Measurements from ENCODE around the gene PLCB4.

DNA sequence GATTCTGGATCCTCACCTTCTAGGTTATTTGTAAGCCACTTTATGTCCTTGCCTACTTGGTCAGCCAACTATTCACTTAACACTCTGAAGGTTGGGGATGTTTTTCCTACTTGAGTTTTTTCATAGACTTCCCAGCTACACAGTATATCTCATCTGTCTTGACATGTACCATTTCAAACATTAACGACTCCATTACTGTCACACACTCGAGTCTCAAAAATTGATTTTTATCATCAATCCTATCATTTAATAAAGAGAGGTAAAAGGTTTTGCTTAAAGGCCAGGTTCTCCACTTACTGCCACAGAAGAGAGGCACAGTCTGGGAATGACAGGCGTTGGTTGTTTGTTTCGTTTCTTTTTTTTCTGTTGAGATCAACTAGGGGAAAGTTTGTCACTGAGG, 407.3 kb downstream of the PLCB4 start:
- TF ChIP-seq, protein P1, sequence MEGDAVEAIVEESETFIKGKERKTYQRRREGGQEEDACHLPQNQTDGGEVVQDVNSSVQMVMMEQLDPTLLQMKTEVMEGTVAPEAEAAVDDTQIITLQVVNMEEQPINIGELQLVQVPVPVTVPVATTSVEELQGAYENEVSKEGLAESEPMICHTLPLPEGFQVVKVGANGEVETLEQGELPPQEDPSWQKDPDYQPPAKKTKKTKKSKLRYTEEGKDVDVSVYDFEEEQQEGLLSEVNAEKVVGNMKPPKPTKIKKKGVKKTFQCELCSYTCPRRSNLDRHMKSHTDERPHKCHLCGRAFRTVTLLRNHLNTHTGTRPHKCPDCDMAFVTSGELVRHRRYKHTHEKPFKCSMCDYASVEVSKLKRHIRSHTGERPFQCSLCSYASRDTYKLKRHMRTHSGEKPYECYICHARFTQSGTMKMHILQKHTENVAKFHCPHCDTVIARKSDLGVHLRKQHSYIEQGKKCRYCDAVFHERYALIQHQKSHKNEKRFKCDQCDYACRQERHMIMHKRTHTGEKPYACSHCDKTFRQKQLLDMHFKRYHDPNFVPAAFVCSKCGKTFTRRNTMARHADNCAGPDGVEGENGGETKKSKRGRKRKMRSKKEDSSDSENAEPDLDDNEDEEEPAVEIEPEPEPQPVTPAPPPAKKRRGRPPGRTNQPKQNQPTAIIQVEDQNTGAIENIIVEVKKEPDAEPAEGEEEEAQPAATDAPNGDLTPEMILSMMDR (IDR thresholded peaks at IDR 0.05), result no peak
- TF ChIP-seq POLR2A (IDR thresholded peaks at IDR 0.05), result no peak
